ENCODE data around the gene SLC19A3.
"Not testable (repeated sequence)": the region's sequence is repeated elsewhere in the genome, so short reads cannot be mapped to it uniquely, and the experiment has no call there.

The SLC19A3 gene

GRCh38 chr2:227703280-227703732 lies 14.5 kb downstream of the SLC19A3 start:
- DNase-seq (ENCODE audit: low read depth): no peak

- no peak for DNase-seq (ENCODE audit: low read depth)
Observed at GRCh38 chr2:227701556-227701955, 16.3 kb downstream of the SLC19A3 start.

GRCh38 chr2:227696990-227697679 lies 20.7 kb downstream of the SLC19A3 start:
- no peak for DNase-seq (ENCODE audit: low read depth)

- DNase-seq (ENCODE audit: low read depth): no peak
Observed at GRCh38 chr2:227687189-227687588, 30.6 kb downstream of the SLC19A3 start.

GRCh38 chr2:227684258-227684657 lies 33.6 kb downstream of the SLC19A3 start:
- DNase-seq (ENCODE audit: low read depth): no peak

- no peak for DNase-seq (ENCODE audit: low read depth)
Observed at GRCh38 chr2:227677928-227678327, 39.9 kb downstream of the SLC19A3 start.

GRCh38 chr2:227674485-227674884 lies 43.3 kb downstream of the SLC19A3 start:
- no peak for DNase-seq (ENCODE audit: low read depth)

GRCh38 chr2:227673620-227674019 lies 44.2 kb downstream of the SLC19A3 start:
- DNase-seq (ENCODE audit: low read depth): not testable (repeated sequence)

- DNase-seq (ENCODE audit: low read depth): no peak
Observed at GRCh38 chr2:227671170-227671905, 46.5 kb downstream of the SLC19A3 start.

GRCh38 chr2:227666631-227667170 lies 51.1 kb downstream of the SLC19A3 start, which contains the start of gene SCYGR5:
Gene SCYGR5 (plus strand): TSS chr2:227666804. CDS start chr2:227666804, 0 bp downstream.
- DNase-seq (ENCODE audit: low read depth): not testable (repeated sequence)

- no peak for DNase-seq (ENCODE audit: low read depth)
Observed at GRCh38 chr2:227665189-227665940, 52.5 kb downstream of the SLC19A3 start.

GRCh38 chr2:227661827-227662226 lies 56.0 kb downstream of the SLC19A3 start:
- no peak for DNase-seq (ENCODE audit: low read depth)

- DNase-seq (ENCODE audit: low read depth): no peak
Observed at GRCh38 chr2:227661025-227661649, 56.7 kb downstream of the SLC19A3 start.

- no peak for DNase-seq (ENCODE audit: low read depth)
Observed at GRCh38 chr2:227657199-227657845, 60.5 kb downstream of the SLC19A3 start.

- DNase-seq (ENCODE audit: low read depth): no peak
Observed at GRCh38 chr2:227655454-227655853, 62.4 kb downstream of the SLC19A3 start.

- DNase-seq (ENCODE audit: low read depth): no peak
Observed at GRCh38 chr2:227654426-227654825, 63.4 kb downstream of the SLC19A3 start.

GRCh38 chr2:227653419-227653818 lies 64.4 kb downstream of the SLC19A3 start:
- no peak for DNase-seq (ENCODE audit: low read depth)

- no peak for DNase-seq (ENCODE audit: low read depth)
Observed at GRCh38 chr2:227643990-227644551, 73.8 kb downstream of the SLC19A3 start.

GRCh38 chr2:227642656-227643055 lies 75.2 kb downstream of the SLC19A3 start:
- DNase-seq (ENCODE audit: low read depth): no peak

- DNase-seq (ENCODE audit: low read depth): no peak
Observed at GRCh38 chr2:227634201-227634600, 83.6 kb downstream of the SLC19A3 start.

Data from activated gamma-delta T cell treated with anti-CD3 and anti-CD28 coated beads, Interleukin-2, amount 50 U/mL, for 16 hours (primary cell).